GM23338 (cell line): ENCODE results near the gene LOXL4. TPM values are rescaled to one million over a fixed set of nuclear protein-coding genes. Genes with fewer than 3 reads are reported as not detected.

ENCODE experiments used
- ATAC-seq: fragments of 200-7000 bp; cut with Tn5 transposase; 3 replicates; pipeline ENCODE4 v1.9.1; 2020
- DNase-seq: peaks from one replicate; pipeline ENCODE4 v3.0.0-alpha.2; 2015; ENCODE audit warnings: low spot score
- H2AFZ ChIP-seq: fragments of 200-600 bp; sonication (generic); 2 replicates; pipeline ENCODE4 v1.8.0; 2016; ENCODE audit warnings: antibody characterized with exemption, mild to moderate bottlenecking, moderate library complexity
- H3F3A ChIP-seq: fragments of 200-600 bp; sonication (generic); replicated peaks from 2 replicates; pipeline ENCODE4 v1.8.0; 2017; ENCODE audit warnings: antibody characterized with exemption, mixed run types, low read depth
- H3K27ac ChIP-seq: fragments of 200-600 bp; sonication (generic); 2 replicates; pipeline ENCODE4 v1.6.1; 2016; ENCODE audit warnings: low read depth
- H3K27me3 ChIP-seq: fragments of 200-600 bp; sonication (generic); 2 replicates; pipeline ENCODE4 v1.8.0; 2016; ENCODE audit warnings: mild to moderate bottlenecking, mixed run types, moderate library complexity; ENCODE audit not compliant: insufficient read depth
- H3K36me3 ChIP-seq: fragments of 200-600 bp; sonication (generic); 2 replicates; pipeline ENCODE4 v1.8.0; 2016; ENCODE audit warnings: mild to moderate bottlenecking; ENCODE audit not compliant: insufficient read depth
- H3K4me1 ChIP-seq: fragments of 200-600 bp; sonication (generic); 2 replicates; pipeline ENCODE4 v1.8.0; 2016; ENCODE audit warnings: mild to moderate bottlenecking, moderate library complexity; ENCODE audit not compliant: insufficient read depth
- H3K4me2 ChIP-seq: fragments of 200-600 bp; sonication (generic); 2 replicates; pipeline ENCODE4 v1.7.1; 2017; ENCODE audit warnings: mixed run types
- H3K4me3 ChIP-seq: fragments of 200-600 bp; sonication (generic); 2 replicates; pipeline ENCODE4 v1.6.1; 2016; ENCODE audit warnings: mixed run types
- H3K79me2 ChIP-seq: fragments of 200-600 bp; sonication (generic); replicated peaks from 2 replicates; pipeline ENCODE4 v1.8.0; 2017; ENCODE audit warnings: mild to moderate bottlenecking; ENCODE audit not compliant: insufficient read depth
- H3K9me2 ChIP-seq: fragments of 200-600 bp; sonication (generic); 2 replicates; pipeline ENCODE4 v1.8.0; 2017; ENCODE audit not compliant: insufficient read depth
- H4K20me1 ChIP-seq: fragments of 200-600 bp; sonication (generic); replicated peaks from 2 replicates; pipeline ENCODE4 v1.8.0; 2017; ENCODE audit warnings: mild to moderate bottlenecking; ENCODE audit not compliant: insufficient read depth
- H3K27ac Mint-ChIP-seq: 2 replicates; pipeline ENCODE4 v1.8.0; 2020; ENCODE audit warnings: inconsistent platforms, mild to moderate bottlenecking, moderate library complexity, mixed read lengths
- H3K27me3 Mint-ChIP-seq: 3 replicates; pipeline ENCODE4 v1.8.0; 2022; ENCODE audit warnings: low read depth, mild to moderate bottlenecking, moderate library complexity, mixed read lengths, inconsistent platforms; ENCODE audit not compliant: insufficient read depth, poor library complexity
- H3K36me3 Mint-ChIP-seq: 3 replicates; pipeline ENCODE4 v1.8.0; 2021; ENCODE audit warnings: low read depth, mild to moderate bottlenecking, inconsistent platforms, moderate library complexity, mixed read lengths
- H3K4me1 Mint-ChIP-seq: 3 replicates; pipeline ENCODE4 v1.8.0; 2020; ENCODE audit warnings: mild to moderate bottlenecking, inconsistent platforms, mixed read lengths
- H3K4me3 Mint-ChIP-seq: 3 replicates; pipeline ENCODE4 v1.8.0; 2021; ENCODE audit warnings: moderate library complexity, mild to moderate bottlenecking, inconsistent platforms, mixed read lengths
- H3K9me3 Mint-ChIP-seq: 3 replicates; pipeline ENCODE4 v1.8.0; 2020; ENCODE audit warnings: moderate library complexity, mild to moderate bottlenecking, inconsistent platforms, mixed read lengths
- CTCF ChIP-seq, 2 experiments: fragments of 200-600 bp in 1 of 2; sonication (generic) in 1 of 2; conservative IDR thresholded peaks; 2 replicates each; pipeline versions ENCODE4 v1.5.1 to v1.6.1; 2016 to 2017; ENCODE audit warnings: antibody characterized with exemption in 2 of 2, low read depth in 2 of 2, mild to moderate bottlenecking in 2 of 2, moderate library complexity in 1 of 2
- EZH2 ChIP-seq: fragments of 200-600 bp; sonication (generic); IDR thresholded peaks from one replicate; pipeline ENCODE4 v1.8.0; 2017; ENCODE audit warnings: antibody characterized with exemption, mild to moderate bottlenecking, low read depth; ENCODE audit not compliant: unreplicated experiment
- EZH2phosphoT487 ChIP-seq: fragments of 200-600 bp; sonication (generic); IDR thresholded peaks from one replicate; pipeline ENCODE4 v1.8.1; 2018; ENCODE audit warnings: antibody characterized with exemption; ENCODE audit not compliant: unreplicated experiment
- NANOG ChIP-seq: IDR thresholded peaks from 2 replicates; pipeline ENCODE4 v1.6.1; 2016; ENCODE audit warnings: antibody characterized with exemption, borderline replicate concordance
- POLR2AphosphoS5 ChIP-seq: IDR thresholded peaks from 2 replicates; pipeline ENCODE4 v1.6.1; 2016; ENCODE audit warnings: antibody characterized with exemption, low read depth
- ZNF114 ChIP-seq: fragments of 250-450 bp; sonication (Bioruptor Pico); IDR thresholded peaks from 2 replicates; pipeline ENCODE4 v1.5.0; 2020; ENCODE audit warnings: mild to moderate bottlenecking, moderate library complexity
- ZNF331 ChIP-seq: fragments of 250-450 bp; sonication (Bioruptor Pico); IDR thresholded peaks from 2 replicates; pipeline ENCODE4 v1.5.0; 2020; ENCODE audit warnings: low read depth, mild to moderate bottlenecking, moderate library complexity
- ZNF462 ChIP-seq: fragments of 250-450 bp; sonication (Bioruptor Pico); IDR thresholded peaks from 2 replicates; pipeline ENCODE4 v1.5.0; 2020; ENCODE audit warnings: mild to moderate bottlenecking, moderate library complexity
- polyA plus RNA-seq: library from polyadenylated mRNA; unstranded; fragments of >200 nt; fragmentation: Nextera tagmentation; extraction: Ambion mirVana; gene quantifications from 2 replicates; pipeline ENCODE4 v1.2.1, GENCODE V29; 2016
- total RNA-seq: library from RNA; depleted of rRNA; stranded (reverse); fragments of >200 nt; shearing (Covaris generic); gene quantifications from 2 replicates; pipeline ENCODE4 v1.2.3, GENCODE V29; 2014
- TF ChIP-seq, protein P1 (sequence below): IDR thresholded peaks from 2 replicates; pipeline ENCODE4 v1.6.1; 2016; ENCODE audit warnings: antibody characterized with exemption

LOXL4 gene
- total and polyA plus RNA-seq, 2 experiments from 2014 or later = 0.21 to 0.38 TPM

- no peak overlapping the region for H3K4me3 ChIP-seq
- H3F3A ChIP-seq = no peaks in the 10 kb centered on the region
- no peaks in the 10 kb centered on the region for H4K20me1 ChIP-seq
- no peaks in the 10 kb centered on the region for H3K36me3 ChIP-seq
- 0 out of 2 replicates have a peak, but pooled peaks cover 3% of the 10 kb centered on the region for H3K27me3 ChIP-seq
- DNase-seq (peak; percentile 75), ATAC-seq (peak; percentile 84)
- no peak overlapping the region for H2AFZ ChIP-seq
- no peaks in the 10 kb centered on the region for H3K79me2 ChIP-seq
- TF ChIP-seq ZNF114 (no peak), CTCF (conservative IDR thresholded peaks at IDR 0.05; ENCODE audit: low read depth in 2 of 2) (peak; percentile 48 to 91)
- peaks cover 2% of the 10 kb centered on the region; the same call in 1 of the 2 replicates for H3K4me1 ChIP-seq
- H3K27ac ChIP-seq = no peak overlapping the region
- peaks cover 8% of the 10 kb centered on the region for H3K27me3 Mint-ChIP-seq
- H3K9me2 ChIP-seq = no peaks in the 10 kb centered on the region
- peaks cover 14% of the 10 kb centered on the region for H3K4me1 Mint-ChIP-seq
- H3K9me3 Mint-ChIP-seq = no peaks in the 10 kb centered on the region
- H3K4me2 ChIP-seq = no peak overlapping the region
- no peak overlapping the region for H3K27ac Mint-ChIP-seq
- H3K36me3 Mint-ChIP-seq = no peaks in the 10 kb centered on the region
- H3K4me3 Mint-ChIP-seq = no peak overlapping the region
Observed at GRCh38 chr10:98262571-98262970, 5.4 kb downstream of the LOXL4 start.

GRCh38 chr10:98261436-98262277, 6.3 kb downstream of the LOXL4 start:
- H4K20me1 ChIP-seq = no peaks in the 10 kb centered on the region; the same call in 1 of the 2 replicates
- TF ChIP-seq ZNF331 (CRISPR knock-in tag) (no peak), EZH2 (no peak), CTCF (conservative IDR thresholded peaks at IDR 0.05; ENCODE audit: low read depth in 2 of 2) (no peak), ZNF462 (no peak), POLR2AphosphoS5 (no peak), NANOG (no peak), EZH2phosphoT487 (no peak)
- TF ChIP-seq, protein P1, sequence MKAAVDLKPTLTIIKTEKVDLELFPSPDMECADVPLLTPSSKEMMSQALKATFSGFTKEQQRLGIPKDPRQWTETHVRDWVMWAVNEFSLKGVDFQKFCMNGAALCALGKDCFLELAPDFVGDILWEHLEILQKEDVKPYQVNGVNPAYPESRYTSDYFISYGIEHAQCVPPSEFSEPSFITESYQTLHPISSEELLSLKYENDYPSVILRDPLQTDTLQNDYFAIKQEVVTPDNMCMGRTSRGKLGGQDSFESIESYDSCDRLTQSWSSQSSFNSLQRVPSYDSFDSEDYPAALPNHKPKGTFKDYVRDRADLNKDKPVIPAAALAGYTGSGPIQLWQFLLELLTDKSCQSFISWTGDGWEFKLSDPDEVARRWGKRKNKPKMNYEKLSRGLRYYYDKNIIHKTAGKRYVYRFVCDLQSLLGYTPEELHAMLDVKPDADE = no peak

More at GRCh38 chr10:98261436-98262277, 6.3 kb downstream of the LOXL4 start:
- Histone ChIP-seq H3K27me3 (no peaks in the 10 kb centered on the region), H3K4me3 (no peak overlapping the region), H3F3A (no peaks in the 10 kb centered on the region), H3K9me2 (no peaks in the 10 kb centered on the region), H3K4me1 (no peaks in the 10 kb centered on the region), H3K27ac (no peak overlapping the region), H3K4me2 (no peak overlapping the region), H3K36me3 (no peaks in the 10 kb centered on the region), H3K79me2 (no peaks in the 10 kb centered on the region), H2AFZ (no peak overlapping the region)
- Mint-ChIP-seq H3K4me3 (no peak overlapping the region), H3K27ac (no peak overlapping the region), H3K9me3 (no peaks in the 10 kb centered on the region), H3K4me1 (peaks cover 11% of the 10 kb centered on the region), H3K27me3 (peaks cover 3% of the 10 kb centered on the region), H3K36me3 (no peaks in the 10 kb centered on the region)
- ATAC-seq (no peak), DNase-seq (no peak)
